ENCODE measurements around the gene YBX2. TPM values are rescaled to one million over a fixed set of nuclear protein-coding genes. Genes with fewer than 3 reads are reported as not detected.
A peak's percentile ranks its signal among the peaks of the same experiment; 100 is the strongest.

YBX2 gene
- total RNA-seq, 1 donor from 2014 or later = 0.75 TPM

- intact Hi-C loops (cut with DNase I) = no loop called here
- ATAC-seq (ENCODE audit: poor library complexity) = peak; percentile 23
- DNase-seq = peak; percentile 70
Observed at GRCh38 chr17:7308625-7309433, 14.4 kb upstream of the YBX2 start.

DNA sequence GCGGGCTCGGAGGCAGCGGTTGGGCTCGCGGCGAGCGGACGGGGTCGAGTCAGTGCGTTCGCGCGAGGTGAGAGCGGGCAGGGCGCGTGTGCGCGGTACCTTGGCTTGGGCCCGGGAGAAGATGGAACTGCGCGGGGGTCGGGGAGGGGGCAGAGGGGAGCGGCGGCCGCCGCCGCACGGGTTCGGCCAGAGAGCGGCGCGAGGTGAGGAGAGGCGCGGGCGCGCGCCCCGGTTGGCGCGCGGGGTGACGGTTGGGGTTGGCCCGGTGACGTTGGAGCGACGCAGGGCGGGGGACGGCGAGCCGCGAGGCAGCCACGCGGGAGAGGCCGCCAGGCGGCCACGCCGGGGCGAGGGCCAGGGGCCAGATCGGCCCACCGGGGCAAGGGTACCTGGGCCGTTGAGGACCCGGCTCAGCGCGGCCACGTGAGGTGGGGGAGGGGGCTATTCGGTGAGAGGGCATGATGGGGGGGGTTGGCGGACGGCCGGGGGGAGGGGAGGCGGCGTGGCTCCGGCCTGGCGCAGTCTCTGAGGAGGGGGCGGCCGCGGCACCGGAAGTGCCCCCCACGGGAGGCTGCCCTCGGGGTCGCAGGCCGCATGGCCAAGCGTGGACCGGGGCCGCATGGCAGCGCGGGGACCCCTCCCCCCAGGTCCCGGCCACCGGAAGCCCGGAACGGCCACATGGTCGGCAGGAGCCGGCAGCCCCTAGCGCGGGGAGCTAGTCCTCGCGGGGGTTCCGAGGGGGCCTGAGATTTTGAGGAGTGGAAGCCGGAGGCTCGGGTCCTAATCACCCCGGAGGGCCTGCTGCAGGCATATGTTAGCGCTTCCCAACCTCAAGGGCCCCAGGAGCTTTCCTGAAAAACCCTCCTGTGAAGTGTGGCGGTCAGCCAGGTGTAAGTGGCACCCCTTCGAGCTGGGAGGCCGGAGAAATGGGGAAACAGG lies 13.5 kb upstream of the YBX2 start:
- peak; percentile 65 for DNase-seq

GRCh38 chr17:7306911-7307685 lies 12.7 kb upstream of the YBX2 start, which contains the start of gene EIF5A:
TSS of gene EIF5A (plus strand) at chr17:7307628. CDS start at chr17:7309636, 2,008 bp downstream.
- ATAC-seq (ENCODE audit: poor library complexity) (peak; percentile 93), DNase-seq (peak; percentile 100)
- intact Hi-C loops (cut with DNase I) = no loop called here

More for the DNA sequence above, 13.5 kb upstream of the YBX2 start:
- intact Hi-C loops (cut with DNase I) = no loop called here
- peak; percentile 31 for ATAC-seq (ENCODE audit: poor library complexity)

GRCh38 chr17:7304179-7304578 lies 9.7 kb upstream of the YBX2 start:
- no peak for ATAC-seq (ENCODE audit: poor library complexity)
- intact Hi-C loops (cut with DNase I) = no loop called here
- no peak for DNase-seq

- intact Hi-C loops (cut with DNase I) = loop anchor here (1.0 kb wide), 1 partner anchor 15 kb away; the partner anchor contains the start of gene SLC2A4
- peak; percentile 88 for ATAC-seq (ENCODE audit: poor library complexity)
- peak; percentile 89 for DNase-seq
Observed at GRCh38 chr17:7296189-7296861, 1.9 kb upstream of the YBX2 start.

DNA sequence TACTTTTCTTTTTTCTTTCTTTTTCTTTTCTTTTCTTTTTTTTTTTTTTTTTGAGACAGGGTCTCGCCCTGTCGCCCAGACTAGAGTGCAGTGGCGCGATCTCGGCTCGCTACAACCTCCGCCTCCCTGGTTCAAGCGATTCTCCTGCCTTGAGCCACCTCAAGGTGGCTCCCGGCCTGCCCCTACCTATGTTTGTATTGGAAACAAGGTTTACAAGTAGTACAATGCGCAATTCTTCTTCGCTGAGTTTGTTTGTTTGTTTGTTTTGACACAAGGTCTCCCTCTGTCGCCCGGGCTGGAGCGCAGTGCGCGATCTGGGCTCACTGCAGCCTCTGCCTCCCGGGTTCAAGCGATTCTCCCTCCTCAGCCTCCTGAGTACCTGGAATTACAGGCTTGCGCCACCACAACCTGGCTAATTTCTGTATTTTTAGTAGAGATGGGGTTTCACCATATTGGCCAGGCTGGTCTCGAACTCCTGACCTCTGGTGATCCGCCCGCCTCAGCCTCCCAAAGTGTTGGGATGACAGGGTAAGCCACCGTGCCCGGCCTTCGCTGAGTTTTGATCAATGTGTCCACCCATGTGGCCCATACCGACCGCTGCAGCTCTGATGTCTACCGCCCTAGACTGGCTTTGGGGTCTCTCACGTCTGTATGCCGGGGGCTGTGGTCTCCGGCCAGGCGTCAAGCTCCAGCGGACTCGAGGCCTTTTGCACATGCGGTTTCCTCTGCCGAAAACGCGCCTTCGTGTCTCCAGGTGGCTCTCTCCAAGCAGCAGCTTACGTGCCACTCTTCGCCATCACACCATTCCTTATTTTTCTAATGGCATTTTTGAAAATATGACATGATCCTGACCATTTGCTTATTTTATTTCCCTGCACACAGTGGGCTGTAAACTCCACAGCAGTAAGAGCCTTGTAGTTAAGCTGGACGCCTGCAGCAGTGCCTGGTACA lies 1.1 kb upstream of the YBX2 start:
- ATAC-seq (ENCODE audit: poor library complexity) (peak; percentile 2), DNase-seq (no peak)
- intact Hi-C loops (cut with DNase I) = loop anchor here (1.0 kb wide), 1 partner anchor 14 kb away; the partner anchor contains the start of gene SLC2A4

GRCh38 chr17:7293816-7294613 lies 424 bp downstream of the YBX2 start:
- ATAC-seq (ENCODE audit: poor library complexity) (no peak), DNase-seq (peak; percentile 47)
- intact Hi-C loops (cut with DNase I) = no loop called here

GRCh38 chr17:7293159-7293558 lies 1.3 kb downstream of the YBX2 start:
- ATAC-seq (ENCODE audit: poor library complexity) = no peak
- intact Hi-C loops (cut with DNase I) = no loop called here

GRCh38 chr17:7292729-7293128 lies 1.7 kb downstream of the YBX2 start:
- intact Hi-C loops (cut with DNase I) = no loop called here
- DNase-seq (peak; percentile 57), ATAC-seq (ENCODE audit: poor library complexity) (no peak)

More at GRCh38 chr17:7293159-7293558, 1.3 kb downstream of the YBX2 start:
- no peak for DNase-seq

- ATAC-seq (ENCODE audit: poor library complexity) (no peak), DNase-seq (no peak)
- intact Hi-C loops (cut with DNase I) = no loop called here
Observed at GRCh38 chr17:7292194-7292593, 2.2 kb downstream of the YBX2 start.

GRCh38 chr17:7290685-7291084 lies 3.8 kb downstream of the YBX2 start:
- ATAC-seq (ENCODE audit: poor library complexity) = peak; percentile 1
- no peak for DNase-seq
- intact Hi-C loops (cut with DNase I) = no loop called here

GRCh38 chr17:7290166-7290565 lies 4.3 kb downstream of the YBX2 start:
- intact Hi-C loops (cut with DNase I) = no loop called here
- no peak for DNase-seq
- ATAC-seq (ENCODE audit: poor library complexity) = peak; percentile 1

DNA sequence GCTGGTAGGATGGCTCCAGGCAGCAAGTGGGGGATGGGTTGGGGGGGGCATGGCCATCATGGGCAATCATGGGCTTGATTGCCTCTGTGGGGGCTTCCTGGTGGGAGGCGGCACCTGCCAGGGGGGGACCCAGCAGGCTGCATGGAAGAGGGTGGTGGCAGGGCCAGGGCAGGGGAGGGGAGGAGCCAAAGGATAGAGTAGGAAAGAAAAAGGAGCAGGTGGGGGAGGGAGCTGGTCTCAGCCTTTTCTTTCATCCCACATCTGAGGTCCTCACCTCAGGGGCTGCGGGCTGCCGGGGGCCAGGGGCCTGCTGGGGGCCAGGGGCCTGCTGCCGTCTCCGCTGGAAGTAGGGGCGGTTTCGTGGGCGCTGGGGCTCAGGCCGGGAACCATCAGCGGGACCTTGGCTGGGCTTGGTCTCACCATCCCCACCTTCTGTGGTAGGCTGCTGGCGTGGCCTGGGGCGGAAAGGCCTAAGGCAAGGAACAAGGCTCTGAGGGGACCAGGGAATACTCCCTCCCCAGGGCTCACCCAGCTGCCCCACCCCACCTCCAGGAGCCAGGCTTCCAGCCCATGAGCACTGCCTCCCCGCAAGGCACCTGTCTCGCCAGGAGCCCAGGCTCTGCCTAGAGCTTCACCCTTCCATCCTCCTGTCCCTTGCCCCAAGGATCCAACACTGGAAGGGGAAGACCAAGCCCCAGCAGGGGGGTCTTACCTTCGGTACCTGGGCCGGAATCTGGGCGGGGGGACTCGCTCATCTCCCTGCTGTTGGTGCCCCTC lies 5.0 kb downstream of the YBX2 start:
- DNase-seq = no peak
- peak; percentile 16 for ATAC-seq (ENCODE audit: poor library complexity)
- intact Hi-C loops (cut with DNase I) = no loop called here

- DNase-seq = no peak
- ATAC-seq (ENCODE audit: poor library complexity) = no peak
- intact Hi-C loops (cut with DNase I) = no loop called here
Observed at GRCh38 chr17:7285679-7286078, 8.8 kb downstream of the YBX2 start.

DNA sequence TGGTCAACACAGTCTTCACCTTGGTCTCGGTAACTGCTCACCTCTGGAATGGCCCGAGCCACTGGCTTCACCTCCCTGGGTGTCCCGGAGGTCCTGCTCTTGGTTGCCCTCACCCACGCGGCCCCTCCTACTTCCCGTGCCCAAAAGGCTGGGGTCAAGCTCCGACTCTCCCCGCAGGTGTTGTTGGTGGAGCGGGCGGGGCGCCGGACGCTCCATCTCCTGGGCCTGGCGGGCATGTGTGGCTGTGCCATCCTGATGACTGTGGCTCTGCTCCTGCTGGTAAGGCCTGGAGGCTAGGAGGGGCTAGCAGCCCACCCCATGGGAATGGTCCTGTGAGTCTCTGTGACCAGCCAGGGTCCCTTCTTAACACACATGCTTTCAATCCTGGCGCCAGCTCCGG lies 9.5 kb downstream of the YBX2 start:
- no peak for ATAC-seq (ENCODE audit: poor library complexity)
- intact Hi-C loops (cut with DNase I) = no loop called here
- no peak for DNase-seq
